GM12873 (cell line): ENCODE measurements around the gene ERFL.
A peak's percentile ranks its signal among the peaks of the same experiment; 100 is the strongest.

ENCODE experiments used
- CTCF ChIP-seq: IDR thresholded peaks from 2 replicates; pipeline ENCODE4 v1.5.1; 2012; ENCODE audit warnings: low read depth, mild to moderate bottlenecking, moderate library complexity, low read length, control low read depth; ENCODE audit not compliant: insufficient read depth; ENCODE audit errors: missing control alignments

ERFL gene

GRCh38 chr19:41861846-41862245, 66.4 kb downstream of the ERFL start:
- no peak for TF ChIP-seq CTCF

DNA sequence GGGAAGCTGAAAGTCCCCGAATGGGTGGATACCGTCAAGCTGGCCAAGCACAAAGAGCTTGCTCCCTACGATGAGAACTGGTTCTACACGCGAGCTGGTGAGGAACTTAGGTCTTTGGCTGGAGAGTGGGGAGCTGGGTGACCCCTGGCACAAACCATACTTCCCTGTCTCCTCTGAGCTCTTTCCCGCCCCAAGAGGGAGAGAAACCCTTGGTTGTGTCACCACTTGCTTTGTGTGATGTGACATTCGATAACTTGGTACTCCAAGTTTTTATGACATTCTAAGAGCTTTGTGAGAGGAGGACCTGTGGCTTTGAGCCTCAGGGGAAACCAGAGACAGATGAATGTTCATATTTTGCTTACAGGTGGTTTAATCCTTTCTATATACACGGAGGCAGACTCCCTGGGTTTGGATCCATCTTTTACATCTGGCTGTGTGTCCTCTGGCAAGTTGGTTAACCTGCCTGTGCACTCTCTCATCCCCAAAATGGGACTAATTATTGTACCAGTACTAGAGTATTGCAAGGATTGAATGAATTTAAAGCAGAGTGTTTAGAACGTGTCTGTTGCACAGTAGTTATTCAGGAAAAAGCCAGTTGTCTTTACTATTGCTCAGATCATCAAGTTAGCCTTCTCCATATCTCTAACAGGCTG, 67.0 kb downstream of the ERFL start:
- no peak for TF ChIP-seq CTCF

- no peak for TF ChIP-seq CTCF
These were observed 67.7 kb downstream of the ERFL start for GRCh38 chr19:41860419-41861115.

DNA sequence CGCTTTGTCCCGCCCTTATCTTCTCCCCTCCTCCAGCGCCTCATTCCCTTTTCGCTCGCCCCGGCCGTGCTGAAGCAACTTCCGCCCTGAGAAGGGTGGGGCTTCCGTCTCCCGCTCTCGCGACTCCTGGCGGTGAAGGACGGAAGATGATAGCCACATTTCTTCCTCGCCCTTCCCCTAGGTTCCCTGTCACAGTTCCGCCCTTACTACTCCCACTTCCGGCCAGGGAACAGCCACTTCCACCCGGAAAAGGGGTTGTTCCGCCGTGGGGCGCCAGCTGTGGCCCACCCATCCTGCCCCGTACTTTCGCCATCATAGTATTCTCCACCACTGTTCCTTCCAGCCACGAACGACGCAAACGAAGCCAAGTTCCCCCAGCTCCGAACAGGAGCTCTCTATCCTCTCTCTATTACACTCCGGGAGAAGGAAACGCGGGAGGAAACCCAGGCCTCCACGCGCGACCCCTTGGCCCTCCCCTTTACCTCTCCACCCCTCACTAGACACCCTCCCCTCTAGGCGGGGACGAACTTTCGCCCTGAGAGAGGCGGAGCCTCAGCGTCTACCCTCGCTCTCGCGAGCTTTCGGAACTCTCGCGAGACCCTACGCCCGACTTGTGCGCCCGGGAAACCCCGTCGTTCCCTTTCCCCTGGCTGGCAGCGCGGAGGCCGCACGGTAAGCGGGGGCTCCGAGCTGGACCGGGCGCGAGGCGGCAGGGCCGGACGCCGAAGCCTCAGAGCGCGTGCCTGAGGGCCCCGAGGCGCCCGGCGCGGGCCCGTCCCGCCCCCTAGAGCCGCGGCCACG, 68.4 kb downstream of the ERFL start, which contains the start of gene RPS19:
Gene RPS19 (plus strand): TSS at position 638 of the 801 bp plus-strand sequence. CDS start 520 bp downstream, outside the sequence.
- TF ChIP-seq CTCF, result peak; percentile 67

DNA sequence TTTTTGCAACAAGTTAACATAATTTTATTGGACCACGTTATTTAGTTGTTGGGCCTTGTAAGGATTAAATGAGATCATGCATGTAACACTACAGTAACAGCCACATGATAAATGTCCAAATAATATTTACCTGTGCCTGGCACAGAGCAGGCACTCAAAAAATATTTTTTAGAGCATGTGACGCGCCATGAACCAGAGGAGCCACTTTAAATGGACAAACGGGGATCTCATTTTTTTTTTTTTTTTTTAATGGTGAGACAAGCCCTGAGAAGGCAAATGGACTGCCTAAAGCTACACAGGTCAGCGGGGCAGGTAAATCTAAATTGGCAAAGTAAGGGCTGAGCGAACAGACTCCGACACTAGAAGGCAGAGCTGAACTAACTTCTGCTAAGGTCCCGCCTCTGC, 69.0 kb downstream of the ERFL start:
- TF ChIP-seq CTCF, result no peak
